Activated B cell treated with CpG ODN at 0.5 μM for 24 hours (primary cell): ENCODE measurements around the gene MMP28. TPM values are rescaled to one million over a fixed set of nuclear protein-coding genes. Genes with fewer than 3 reads are reported as not detected.
"Not testable (repeated sequence)": the region's sequence is repeated elsewhere in the genome, so short reads cannot be mapped to it uniquely, and the experiment has no call there.

Experiments
- ATAC-seq: fragments of 200-7000 bp; cut with Tn5 transposase; one replicate; pipeline ENCODE4 v1.10.0; 2021; ENCODE audit warnings: low read depth, mild to moderate bottlenecking, moderate library complexity
- CTCF ChIA-PET: fragments of 350-600 bp; sonication (Branson Sonifier 250); formaldehyde crosslinking; loops from one replicate; lab custom pipeline; 2021; ENCODE audit warnings: antibody characterized with exemption; lab: Charles Lee
- POLR2A ChIA-PET: fragments of 350-600 bp; sonication (Branson Sonifier 250); formaldehyde crosslinking; loops from one replicate; lab custom pipeline; 2021; ENCODE audit warnings: antibody characterized with exemption; lab: Charles Lee
- DNase-seq: peaks from one replicate; pipeline ENCODE4 v3.0.0; 2022
- H3K27ac Mint-ChIP-seq: one replicate; pipeline ENCODE4 v1.8.0; 2020; ENCODE audit warnings: mixed read lengths
- H3K27me3 Mint-ChIP-seq: one replicate; pipeline ENCODE4 v1.8.0; 2021; ENCODE audit warnings: mixed read lengths
- H3K36me3 Mint-ChIP-seq: one replicate; pipeline ENCODE4 v1.8.0; 2021; ENCODE audit warnings: low read depth, mixed read lengths
- H3K4me1 Mint-ChIP-seq: one replicate; pipeline ENCODE4 v1.8.0; 2021; ENCODE audit warnings: mixed read lengths
- H3K4me3 Mint-ChIP-seq: one replicate; pipeline ENCODE4 v1.8.0; 2020; ENCODE audit warnings: mild to moderate bottlenecking, mixed read lengths
- H3K9me3 Mint-ChIP-seq: one replicate; pipeline ENCODE4 v1.8.0; 2020; ENCODE audit warnings: mixed read lengths
- intact Hi-C: fragments of 100-400 bp; cut with micrococcal nuclease; formaldehyde crosslinking; loops from one replicate; pipeline ENCODE4 v1.15.1; 2024
- total RNA-seq: library from RNA; stranded (reverse); gene quantifications from 2 replicates; pipeline ENCODE4 v1.2.3, GENCODE V29; 2022
- TF ChIP-seq, protein P1 (sequence below): fragments of 200-600 bp; IDR thresholded peaks from one replicate; pipeline ENCODE4 v1.8.0; 2022; ENCODE audit warnings: antibody characterized with exemption, mild to moderate bottlenecking

MMP28 gene
- total RNA-seq, 1 donor from 2014 or later: not detected

DNA sequence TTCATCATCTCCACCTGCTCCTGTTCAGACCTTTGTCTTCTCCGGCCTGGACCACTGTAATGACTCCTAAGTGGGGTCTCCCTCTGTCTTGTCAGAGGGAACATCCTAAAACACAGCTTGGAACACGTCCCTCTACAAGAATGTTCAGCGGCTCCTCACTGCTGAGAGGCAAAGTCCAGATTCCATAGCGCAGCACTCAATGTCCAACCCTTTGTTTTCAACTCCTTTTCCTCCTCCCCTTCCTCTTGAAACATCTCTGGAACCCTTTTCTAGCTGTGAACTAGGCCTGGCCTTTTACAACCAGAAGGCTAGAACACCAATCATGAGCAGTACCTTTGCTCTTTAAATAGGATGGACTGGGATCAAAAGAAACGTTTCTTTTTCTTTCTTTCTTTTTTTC lies 33.8 kb downstream of the MMP28 start:
- no peaks in the 10 kb centered on the region for H3K9me3 Mint-ChIP-seq
- DNase-seq (no peak), ATAC-seq (no peak)
- no peak overlapping the region for H3K27ac Mint-ChIP-seq
- intact Hi-C loops: loop anchor here (5.0 kb wide), 1 partner anchor 519 kb away; the partner anchor contains the start of gene SLFN5
- peaks cover 1% of the 10 kb centered on the region for H3K36me3 Mint-ChIP-seq
- H3K4me1 Mint-ChIP-seq: peaks cover 9% of the 10 kb centered on the region
- POLR2A ChIA-PET: interaction anchor here (6.7 kb wide), 1 partner anchor 47 kb away, joined by 121 read pairs; the partner anchor contains the start of gene TAF15
- H3K4me3 Mint-ChIP-seq: no peak overlapping the region
- TF ChIP-seq, protein P1, sequence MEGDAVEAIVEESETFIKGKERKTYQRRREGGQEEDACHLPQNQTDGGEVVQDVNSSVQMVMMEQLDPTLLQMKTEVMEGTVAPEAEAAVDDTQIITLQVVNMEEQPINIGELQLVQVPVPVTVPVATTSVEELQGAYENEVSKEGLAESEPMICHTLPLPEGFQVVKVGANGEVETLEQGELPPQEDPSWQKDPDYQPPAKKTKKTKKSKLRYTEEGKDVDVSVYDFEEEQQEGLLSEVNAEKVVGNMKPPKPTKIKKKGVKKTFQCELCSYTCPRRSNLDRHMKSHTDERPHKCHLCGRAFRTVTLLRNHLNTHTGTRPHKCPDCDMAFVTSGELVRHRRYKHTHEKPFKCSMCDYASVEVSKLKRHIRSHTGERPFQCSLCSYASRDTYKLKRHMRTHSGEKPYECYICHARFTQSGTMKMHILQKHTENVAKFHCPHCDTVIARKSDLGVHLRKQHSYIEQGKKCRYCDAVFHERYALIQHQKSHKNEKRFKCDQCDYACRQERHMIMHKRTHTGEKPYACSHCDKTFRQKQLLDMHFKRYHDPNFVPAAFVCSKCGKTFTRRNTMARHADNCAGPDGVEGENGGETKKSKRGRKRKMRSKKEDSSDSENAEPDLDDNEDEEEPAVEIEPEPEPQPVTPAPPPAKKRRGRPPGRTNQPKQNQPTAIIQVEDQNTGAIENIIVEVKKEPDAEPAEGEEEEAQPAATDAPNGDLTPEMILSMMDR: no peak
- CTCF ChIA-PET: interaction anchor here (1.7 to 6.0 kb wide), 2 partner anchors 14 to 49 kb away, joined by 3 to 158 read pairs; partner anchors contain the start of gene TAF15
- H3K27me3 Mint-ChIP-seq: no peaks in the 10 kb centered on the region

DNA sequence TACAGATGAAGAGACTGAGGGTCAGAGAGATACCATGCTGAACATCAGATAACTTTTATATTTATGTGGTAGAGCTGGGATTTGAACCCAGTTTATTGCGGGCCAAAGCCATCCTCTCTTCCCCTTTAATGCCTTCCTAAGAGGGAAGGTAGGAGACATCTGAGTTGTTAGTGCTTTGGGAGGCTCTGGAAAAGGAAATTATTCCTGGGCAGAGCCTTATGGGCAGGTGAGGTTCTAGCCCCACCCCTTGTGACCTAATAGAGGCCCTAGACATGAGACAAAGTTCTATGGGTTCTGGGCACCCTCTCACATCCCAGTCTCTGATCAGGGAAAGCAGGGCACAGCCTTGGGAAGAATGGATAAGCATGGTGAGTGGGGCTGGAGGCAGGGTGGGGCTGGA lies 34.9 kb downstream of the MMP28 start, which contains the start of gene C17orf50:
Gene C17orf50 (plus strand): TSS at position 301 of the 400 bp plus-strand sequence. CDS start 55 bp downstream, at position 356.
- intact Hi-C loops: loop anchor here (5.0 kb wide), 1 partner anchor 518 kb away; the partner anchor contains the start of gene SLFN5
- Mint-ChIP-seq H3K27ac (no peak within 1 kb of the TSS), H3K4me1 (peaks cover 14% of the 10 kb centered on the region), H3K27me3 (no peaks in the 10 kb centered on the region), H3K4me3 (no peak within 1 kb of the TSS), H3K9me3 (no peaks in the 10 kb centered on the region), H3K36me3 (peaks cover 1% of the 10 kb centered on the region)
- DNase-seq: no peak
- CTCF ChIA-PET: interaction anchor here (1.1 to 6.0 kb wide), 3 partner anchors 13 to 147 kb away, joined by 3 to 158 read pairs (median 3); partner anchors contain the start of gene TAF15
- no peak for ATAC-seq
- TF ChIP-seq, protein P1: no peak
- POLR2A ChIA-PET: interaction anchor here (0.7 to 6.7 kb wide), 2 partner anchors 48 to 101 kb away, joined by 4 to 121 read pairs; partner anchors contain the start of gene TAF15

DNA sequence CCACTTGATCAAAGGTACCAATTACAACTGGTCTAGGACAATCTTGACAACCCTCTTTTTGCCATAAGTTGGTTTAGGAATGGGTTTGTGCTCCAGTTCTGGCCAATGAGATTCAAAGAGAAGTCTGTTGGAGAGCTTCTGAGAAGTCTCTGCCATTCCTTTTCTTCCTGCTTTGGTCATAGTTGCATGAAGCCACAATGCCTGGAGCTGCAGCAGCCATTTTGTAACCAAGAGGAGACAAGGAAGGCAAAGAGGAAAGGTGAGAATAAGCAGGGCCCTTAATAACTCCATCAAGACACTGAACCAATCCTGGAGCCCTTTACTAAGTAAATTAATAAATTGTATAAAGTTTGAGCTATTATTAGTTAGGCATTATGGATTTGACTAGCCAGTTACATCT lies 38.2 kb downstream of the MMP28 start:
- ATAC-seq (no peak), DNase-seq (no peak)
- Mint-ChIP-seq H3K9me3 (no peaks in the 10 kb centered on the region), H3K4me3 (no peak overlapping the region), H3K36me3 (no peaks in the 10 kb centered on the region), H3K4me1 (peaks cover 4% of the 10 kb centered on the region), H3K27ac (no peak overlapping the region), H3K27me3 (peaks cover 10% of the 10 kb centered on the region)
- TF ChIP-seq, protein P1: no peak
- CTCF ChIA-PET: no interaction called here
- POLR2A ChIA-PET: no interaction called here
- intact Hi-C loops: no loop called here

DNA sequence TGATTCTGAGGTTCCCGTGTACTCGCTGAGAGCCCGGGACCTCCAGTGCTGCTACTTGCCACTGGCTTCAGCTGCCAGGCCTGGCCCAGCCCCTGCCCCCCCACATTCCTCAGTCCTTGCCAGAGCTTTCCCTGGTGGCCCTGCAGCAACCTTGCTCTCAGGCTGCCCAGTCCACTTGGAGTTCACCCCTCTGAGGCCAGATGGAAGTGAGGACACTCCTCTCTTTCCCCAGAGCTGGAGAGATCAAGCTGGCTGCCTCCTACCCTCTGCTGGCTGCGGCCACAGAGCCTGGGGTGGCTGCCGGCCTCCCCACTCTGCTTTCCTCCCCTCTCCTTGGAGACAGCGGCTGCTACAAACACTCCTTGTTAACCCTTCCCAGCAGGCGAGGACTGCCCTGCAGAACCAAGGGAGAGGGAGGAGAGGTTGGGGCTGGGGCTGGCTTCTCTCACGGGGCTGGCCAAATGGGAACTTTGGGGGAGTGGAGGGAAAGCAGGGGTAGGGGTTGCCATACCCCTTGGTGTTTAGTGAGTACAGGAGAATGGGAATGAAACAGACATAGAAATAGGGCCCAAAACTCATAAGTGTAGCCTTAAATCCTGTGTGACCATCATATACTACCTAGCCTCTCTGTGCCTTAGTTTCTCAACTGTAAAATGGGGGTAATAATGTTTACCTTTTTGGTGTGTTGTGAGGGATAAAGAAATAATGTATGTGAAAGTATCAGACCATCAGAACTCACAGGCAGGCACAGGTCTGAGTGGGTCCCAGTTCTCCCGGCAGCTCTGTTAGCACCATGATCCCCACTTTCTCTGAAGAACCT lies 42.3 kb downstream of the MMP28 start, which contains the start of gene GAS2L2:
Gene GAS2L2 (minus strand): TSS at position 295 of the 820 bp plus-strand sequence. CDS start 389 bp downstream, outside the sequence.
- no peak within 1 kb of the TSS for H3K27ac Mint-ChIP-seq
- TF ChIP-seq, protein P1: no peak
- no peak within 1 kb of the TSS for H3K4me3 Mint-ChIP-seq
- intact Hi-C loops: no loop called here
- ChIA-PET CTCF (interaction anchor here (1.0 kb wide), 1 partner anchor 11 kb away, joined by 5 read pairs; no protein-coding TSS in a partner anchor), POLR2A (no interaction called here)
- peaks cover 39% of the 10 kb centered on the region for H3K27me3 Mint-ChIP-seq
- no peaks in the 10 kb centered on the region for H3K36me3 Mint-ChIP-seq
- ATAC-seq: no peak
- DNase-seq: no peak
- no peaks in the 10 kb centered on the region for H3K9me3 Mint-ChIP-seq
- peaks cover 11% of the 10 kb centered on the region for H3K4me1 Mint-ChIP-seq

DNA sequence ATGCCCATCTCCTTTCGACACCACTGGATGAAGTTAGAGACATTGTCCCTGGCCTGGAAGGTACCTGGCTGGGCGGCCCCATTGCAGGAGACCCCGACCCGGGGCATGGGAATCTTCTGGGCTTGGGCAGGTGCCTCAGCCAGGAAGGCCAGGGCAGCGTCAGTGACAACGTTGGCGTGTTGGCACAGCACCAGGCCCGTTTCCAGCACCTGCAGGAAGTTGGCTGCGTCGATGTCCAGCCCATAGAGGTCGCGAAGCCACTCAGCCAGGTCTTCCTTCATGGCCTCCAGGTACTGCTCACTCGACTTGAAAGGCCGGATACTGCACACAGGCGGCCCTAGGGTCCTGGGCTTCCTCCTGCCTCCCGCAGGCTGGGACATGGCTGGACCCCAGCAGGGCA lies 43.0 kb downstream of the MMP28 start:
- Mint-ChIP-seq H3K4me3 (no peak overlapping the region), H3K36me3 (no peaks in the 10 kb centered on the region), H3K27me3 (peaks cover 40% of the 10 kb centered on the region), H3K9me3 (no peaks in the 10 kb centered on the region), H3K4me1 (peaks cover 11% of the 10 kb centered on the region), H3K27ac (no peak overlapping the region)
- ChIA-PET CTCF (no interaction called here), POLR2A (interaction anchor here (0.7 kb wide), 1 partner anchor 12 kb away, joined by 7 read pairs; no protein-coding TSS in a partner anchor)
- intact Hi-C loops: no loop called here
- TF ChIP-seq, protein P1: no peak
- DNase-seq (no peak), ATAC-seq (no peak)

DNA sequence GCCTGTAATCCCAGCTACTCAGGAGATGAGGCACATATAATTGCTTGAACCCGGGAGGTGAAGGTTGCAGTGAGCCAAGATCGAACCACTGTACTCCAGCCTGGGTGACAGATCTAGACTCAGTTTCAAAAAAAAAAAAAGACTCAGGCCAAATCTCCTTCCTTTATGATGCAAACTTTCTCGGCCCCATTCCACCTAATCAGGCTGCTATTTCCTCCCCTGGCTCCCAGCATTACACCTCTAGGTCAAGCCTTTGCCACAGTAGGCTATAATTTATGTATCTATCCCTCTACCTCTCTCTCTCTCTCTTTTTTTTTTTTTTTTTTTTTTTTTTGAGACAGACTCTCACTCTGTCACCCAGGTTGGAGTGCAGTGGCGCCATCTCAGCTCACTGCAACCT lies 43.9 kb downstream of the MMP28 start:
- Mint-ChIP-seq H3K4me1 (peaks cover 11% of the 10 kb centered on the region), H3K27me3 (peaks cover 42% of the 10 kb centered on the region)
- H3K9me3 Mint-ChIP-seq, H3K36me3 Mint-ChIP-seq, H3K27ac Mint-ChIP-seq, intact Hi-C loops, H3K4me3 Mint-ChIP-seq, ATAC-seq, DNase-seq: not testable (repeated sequence)
- ChIA-PET CTCF (interaction anchor here (1.0 kb wide), 1 partner anchor 28 kb away, joined by 3 read pairs; no protein-coding TSS in a partner anchor), POLR2A (interaction anchor here (0.7 kb wide), 1 partner anchor 13 kb away, joined by 7 read pairs; no protein-coding TSS in a partner anchor)
